ENCODE measurements around the gene CORO2A. TPM values are rescaled to one million over a fixed set of nuclear protein-coding genes. Genes with fewer than 3 reads are reported as not detected.

Gene CORO2A
- total and polyA plus RNA-seq, 2 of the 4 experiments (the other 2 are of a cell fraction), result 1.9 to 2.2 TPM

- no peak overlapping the region for H4K91ac ChIP-seq (ENCODE audit: insufficient read depth, low read depth, low read length)
- DNase-seq (no peak), ATAC-seq (ENCODE audit: low read depth) (no peak)
- no peak overlapping the region for H2BK20ac ChIP-seq (ENCODE audit: low read depth, low read length)
- peaks cover 3% of the 10 kb centered on the region; the same call in 1 of the 2 replicates for H3K27me3 ChIP-seq (ENCODE audit: control insufficient read depth, insufficient read depth, low read length)
- no peak overlapping the region for H3K4me3 ChIP-seq (ENCODE audit: insufficient read depth, low read depth, low read length)
- dilution Hi-C loops (cut with HindIII; ENCODE audit: low sequenced_read_pairs, unreplicated experiment), result no loop called here
- POLR2A ChIA-PET (ENCODE audit: unreplicated experiment), result no interaction called here
- no peaks in the 10 kb centered on the region; the same call in 1 of the 2 replicates for H3K9me1 ChIP-seq (ENCODE audit: insufficient read depth, low read length)
- in situ Hi-C loops (cut with MboI; ENCODE audit: low sequenced_read_pairs), result no loop called here
- no peak overlapping the region for H2BK120ac ChIP-seq (ENCODE audit: low read depth, low read length)
- no peak overlapping the region for H3K4me2 ChIP-seq (ENCODE audit: low read depth, low read length)
- H2AFZ ChIP-seq (replicated peaks; ENCODE audit: low read length, poor library complexity), result no peak overlapping the region
- no peak overlapping the region for H3K9ac ChIP-seq (ENCODE audit: low read depth, low read length)
- intact Hi-C loops (cut with micrococcal nuclease), result no loop called here
- no peak for TF ChIP-seq CHD1 (IDR thresholded peaks at IDR 0.05; ENCODE audit: low read depth, low read length)
- H4K8ac ChIP-seq (ENCODE audit: low read depth in 2 of 2, low read length in 2 of 2), result no peak overlapping the region
- H3K23ac ChIP-seq (ENCODE audit: low read depth, low read length), result no peak overlapping the region
- no TSS peak for BruUV-seq (replicated peaks)
- H3K36me3 ChIP-seq (ENCODE audit: control insufficient read depth, insufficient read depth, low read length), result no peaks in the 10 kb centered on the region
- H3K56ac ChIP-seq (ENCODE audit: extremely low read depth, insufficient read depth, low read length), result no peak overlapping the region
- H2AK5ac ChIP-seq (ENCODE audit: low read depth, low read length), result no peak overlapping the region
- H3K4ac ChIP-seq (ENCODE audit: low read depth, low read length), result no peak overlapping the region
- no peaks in the 10 kb centered on the region for H3K9me3 ChIP-seq (ENCODE audit: control insufficient read depth, insufficient read depth, low read length)
- no peaks in the 10 kb centered on the region for H4K20me1 ChIP-seq (ENCODE audit: insufficient read depth, low read length)
- no peak overlapping the region for H3K14ac ChIP-seq (replicated peaks; ENCODE audit: low read depth, low read length)
- H2AK9ac ChIP-seq (replicated peaks; ENCODE audit: low read depth, low read length, poor library complexity), result no peak overlapping the region
- H2BK15ac ChIP-seq (ENCODE audit: low read depth, low read length), result no peak overlapping the region
- no peak overlapping the region for H3K27ac ChIP-seq (ENCODE audit: insufficient read depth, low read length)
- WGBS, 2 experiments (ENCODE audit: extremely low coverage in 2 of 2, insufficient read length in 1 of 2), result 57% methylated on average over 1 of the region's 13 CpGs; no CpG with 5 or more reads in 1 of the 2 experiments
- no peak overlapping the region for H3K18ac ChIP-seq (ENCODE audit: low read depth, low read length)
- H2BK5ac ChIP-seq (ENCODE audit: low read depth, low read length, poor library complexity, severe bottlenecking), result no peak overlapping the region
- peaks cover 6% of the 10 kb centered on the region; the same call in 1 of the 2 replicates for H3K4me1 ChIP-seq (ENCODE audit: control insufficient read depth, insufficient read depth, low read length)
- H4K5ac ChIP-seq (ENCODE audit: low read depth, low read length), result no peak overlapping the region
- H3K79me1 ChIP-seq (ENCODE audit: low read depth in 1 of 2, low read length in 2 of 2), result no peaks in the 10 kb centered on the region
- CTCF ChIA-PET, result interaction anchor here (0.5 kb wide), 1 partner anchor 11 kb away, joined by 3 read pairs; no protein-coding TSS in a partner anchor
Observed at GRCh38 chr9:98142182-98142907, 50.1 kb downstream of the CORO2A start.

Measured in IMR-90 (cell line).